Fibroblast of villous mesenchyme (primary cell): ENCODE measurements around the gene TSPAN33. TPM values are rescaled to one million over a fixed set of nuclear protein-coding genes. Genes with fewer than 3 reads are reported as not detected.

ENCODE experiments used
- DNase-seq: peaks from one replicate; pipeline ENCODE4 v3.0.0-alpha.2; 2010; ENCODE audit warnings: low read depth
- H3K4me3 ChIP-seq: 2 replicates; pipeline ENCODE4 v1.5.1; 2011; ENCODE audit warnings: low read depth, mild to moderate bottlenecking, low read length
- CTCF ChIP-seq: IDR thresholded peaks from 2 replicates; pipeline ENCODE4 v1.5.1; 2012; ENCODE audit warnings: low read depth, mild to moderate bottlenecking, low read length; ENCODE audit not compliant: insufficient read depth
- total RNA-seq: library from RNA; depleted of rRNA; stranded (reverse); fragments of >200 nt; gene quantifications from 2 replicates; pipeline ENCODE4 v1.2.3, GENCODE V29; 2012

Gene TSPAN33
- total RNA-seq, 1 donor, result 0.43 TPM

DNA sequence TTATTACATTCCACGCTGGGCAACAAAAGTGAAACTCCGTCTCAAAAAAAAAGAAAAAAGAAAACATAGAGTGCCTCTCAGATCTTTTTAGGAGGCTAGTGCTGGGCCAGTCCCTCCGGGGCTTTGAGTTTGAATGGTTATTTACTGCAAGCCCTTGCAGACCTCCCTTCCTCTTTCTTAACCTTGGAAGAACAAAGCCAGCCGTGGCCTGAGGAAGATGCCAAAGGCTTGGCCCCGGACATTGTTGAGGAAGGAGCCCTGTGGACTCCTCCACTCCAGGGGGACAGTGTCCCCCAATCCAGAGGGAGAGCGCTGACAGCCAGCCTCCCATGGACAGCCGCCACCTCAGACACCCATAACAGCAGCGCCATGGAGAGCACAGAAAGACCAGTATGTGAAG, 5.0 kb downstream of the TSPAN33 start:
- no peak overlapping the region for H3K4me3 ChIP-seq
- no peak for DNase-seq
- no peak for TF ChIP-seq CTCF

DNA sequence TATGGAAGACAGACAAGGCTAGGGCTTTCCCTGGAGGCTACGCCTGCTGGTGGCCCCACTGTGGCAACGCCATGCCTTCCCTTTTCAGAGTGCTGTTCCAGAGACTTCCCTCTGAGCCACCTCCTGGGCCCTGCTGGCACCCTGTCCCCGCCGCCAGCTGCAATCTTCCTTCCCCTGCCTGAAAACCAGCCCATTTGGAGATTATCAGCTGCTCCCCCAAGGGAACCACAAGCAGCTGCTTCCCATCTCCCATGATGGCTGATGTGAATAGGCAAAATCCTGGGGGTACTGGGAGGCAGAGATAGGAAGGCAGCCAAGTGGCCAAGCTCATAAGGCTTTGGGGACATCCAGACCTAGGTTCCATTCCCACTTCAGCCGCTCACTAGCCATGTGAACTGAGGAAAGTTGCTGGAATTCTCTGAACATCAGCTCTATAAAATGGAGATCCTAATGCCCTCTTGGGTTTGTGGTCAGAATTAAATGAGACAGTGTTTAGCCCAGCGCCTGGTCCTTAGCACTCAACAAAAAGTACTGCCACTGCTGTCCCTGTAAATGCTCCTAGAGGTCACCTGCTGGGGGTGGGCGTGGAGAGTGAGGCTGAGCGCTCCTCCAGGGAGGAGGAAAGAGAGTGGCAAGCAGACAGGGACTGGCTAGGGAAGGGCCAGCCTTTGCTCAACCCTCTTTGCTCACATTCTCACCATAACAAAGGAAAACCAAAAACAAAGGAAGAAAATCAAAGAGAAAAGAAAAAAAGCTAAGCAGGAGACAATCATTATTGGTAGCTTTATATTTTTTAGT, 5.9 kb downstream of the TSPAN33 start:
- no peak for DNase-seq

GRCh38 chr7:129157651-129158050, 13.1 kb downstream of the TSPAN33 start:
- DNase-seq, result no peak
- no peak for TF ChIP-seq CTCF
- H3K4me3 ChIP-seq, result no peak overlapping the region

More for the DNA sequence above, 5.9 kb downstream of the TSPAN33 start:
- no peak overlapping the region for H3K4me3 ChIP-seq
- TF ChIP-seq CTCF, result no peak

- TF ChIP-seq CTCF, result no peak
- no peak overlapping the region for H3K4me3 ChIP-seq
- DNase-seq, result no peak
Measured at GRCh38 chr7:129159539-129159938, 15.0 kb downstream of the TSPAN33 start.

DNA sequence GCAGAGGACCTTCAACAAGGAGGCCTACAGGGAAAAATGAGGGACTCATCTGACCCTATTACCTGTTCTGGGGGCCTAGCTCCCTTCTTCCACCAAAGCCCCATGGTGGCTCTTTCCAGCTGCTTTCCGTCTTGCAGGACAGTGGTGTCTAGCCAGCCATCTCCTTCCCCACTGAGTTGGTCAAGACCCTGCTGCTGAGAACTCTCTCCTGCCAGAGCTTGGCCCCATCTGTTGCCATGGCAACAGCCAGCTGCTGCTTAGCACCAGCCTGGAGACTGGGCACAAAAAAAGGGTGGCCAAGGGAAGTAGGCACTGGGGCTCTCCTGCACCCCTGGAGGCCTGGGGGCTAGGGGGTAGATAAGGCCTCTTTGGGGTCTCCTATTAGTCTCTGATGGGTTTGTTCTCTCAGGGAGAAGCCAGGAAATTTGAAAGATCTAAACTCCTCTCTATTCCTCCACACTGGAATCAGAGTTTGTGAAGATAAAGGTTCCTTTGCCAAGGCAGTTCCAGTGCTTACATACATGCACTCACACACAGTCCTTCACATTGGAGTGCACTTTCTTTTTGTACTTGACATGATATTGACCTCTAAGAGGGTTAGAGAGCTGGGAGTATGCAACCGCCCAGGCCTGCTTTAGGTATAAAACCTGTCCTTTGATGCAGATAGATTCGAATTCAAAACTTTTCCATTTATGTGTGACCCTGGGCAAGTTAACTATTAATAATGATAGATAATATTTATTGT, 15.8 kb downstream of the TSPAN33 start:
- DNase-seq, result no peak
- no peak for TF ChIP-seq CTCF
- H3K4me3 ChIP-seq, result no peak overlapping the region

- no peak for DNase-seq
- H3K4me3 ChIP-seq, result no peak overlapping the region
- no peak for TF ChIP-seq CTCF
Measured at GRCh38 chr7:129161524-129162225, 17.2 kb downstream of the TSPAN33 start.
